ENCODE measurements around the gene PRICKLE2.

PRICKLE2 gene, protein sequence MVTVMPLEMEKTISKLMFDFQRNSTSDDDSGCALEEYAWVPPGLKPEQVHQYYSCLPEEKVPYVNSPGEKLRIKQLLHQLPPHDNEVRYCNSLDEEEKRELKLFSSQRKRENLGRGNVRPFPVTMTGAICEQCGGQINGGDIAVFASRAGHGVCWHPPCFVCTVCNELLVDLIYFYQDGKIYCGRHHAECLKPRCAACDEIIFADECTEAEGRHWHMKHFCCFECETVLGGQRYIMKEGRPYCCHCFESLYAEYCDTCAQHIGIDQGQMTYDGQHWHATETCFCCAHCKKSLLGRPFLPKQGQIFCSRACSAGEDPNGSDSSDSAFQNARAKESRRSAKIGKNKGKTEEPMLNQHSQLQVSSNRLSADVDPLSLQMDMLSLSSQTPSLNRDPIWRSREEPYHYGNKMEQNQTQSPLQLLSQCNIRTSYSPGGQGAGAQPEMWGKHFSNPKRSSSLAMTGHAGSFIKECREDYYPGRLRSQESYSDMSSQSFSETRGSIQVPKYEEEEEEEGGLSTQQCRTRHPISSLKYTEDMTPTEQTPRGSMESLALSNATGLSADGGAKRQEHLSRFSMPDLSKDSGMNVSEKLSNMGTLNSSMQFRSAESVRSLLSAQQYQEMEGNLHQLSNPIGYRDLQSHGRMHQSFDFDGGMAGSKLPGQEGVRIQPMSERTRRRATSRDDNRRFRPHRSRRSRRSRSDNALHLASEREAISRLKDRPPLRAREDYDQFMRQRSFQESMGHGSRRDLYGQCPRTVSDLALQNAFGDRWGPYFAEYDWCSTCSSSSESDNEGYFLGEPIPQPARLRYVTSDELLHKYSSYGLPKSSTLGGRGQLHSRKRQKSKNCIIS

DNA sequence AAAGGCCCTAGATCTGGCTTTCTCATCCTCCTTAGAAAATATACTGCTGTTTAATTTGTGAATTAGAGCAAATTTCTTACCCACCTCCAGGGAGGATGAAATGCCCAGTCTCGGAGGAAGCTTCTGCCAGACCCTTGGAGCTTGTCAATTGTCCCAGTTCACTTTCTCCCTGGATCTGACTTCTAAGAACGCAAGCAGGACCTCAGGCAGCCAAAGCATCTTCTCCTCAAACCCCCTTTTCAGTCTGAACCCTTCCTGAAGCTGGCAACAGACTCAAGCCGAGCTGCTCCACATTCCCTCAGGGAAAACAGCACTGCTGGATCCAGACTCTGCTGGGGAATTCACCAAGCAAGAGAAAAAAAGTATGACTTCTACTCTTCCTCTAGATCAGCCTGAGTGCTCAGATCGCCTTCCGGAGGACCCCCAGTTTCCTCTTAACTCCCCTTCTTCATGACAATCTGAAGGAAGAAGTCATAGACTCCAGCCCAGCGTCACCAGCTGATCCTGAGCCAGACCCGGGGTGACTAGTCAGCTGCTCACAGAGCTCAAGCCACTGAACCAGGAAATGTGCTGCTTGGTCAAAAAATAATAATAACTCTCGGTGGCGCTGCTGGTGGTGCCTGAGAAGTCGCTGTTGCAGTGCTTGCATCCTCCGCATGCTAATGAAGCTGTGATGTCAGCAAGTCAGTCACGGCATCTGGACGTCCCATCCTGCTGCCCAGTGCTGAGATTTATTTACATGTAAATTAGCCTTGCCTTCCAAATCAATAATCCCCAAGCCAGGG, at the start of gene PRICKLE2:
PRICKLE2 (minus strand) TSS at position 641 of the 785 bp plus-strand sequence. CDS start 26,539 bp downstream, outside the sequence.
- DNase-seq, result peak; percentile 89

DNA sequence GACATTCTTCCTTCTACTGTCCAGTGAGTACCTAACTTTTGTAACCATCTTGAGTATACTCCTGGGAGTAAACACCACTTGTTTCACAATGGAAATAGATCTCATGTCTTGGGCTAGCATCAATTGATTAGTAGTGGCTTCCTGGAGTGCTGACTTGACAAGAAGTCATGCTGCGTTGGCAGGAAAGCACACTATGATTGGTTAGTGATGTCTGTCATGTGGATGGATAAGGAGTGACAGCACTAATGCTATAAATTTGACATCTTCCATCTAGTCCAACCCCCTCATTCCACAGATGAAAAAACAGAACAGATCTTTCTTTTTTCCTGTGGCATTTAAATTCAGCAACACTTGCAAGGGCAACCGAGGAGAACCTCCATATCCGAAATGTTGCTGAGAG, 47.6 kb upstream of the PRICKLE2 start:
- DNase-seq, result no peak

DNA sequence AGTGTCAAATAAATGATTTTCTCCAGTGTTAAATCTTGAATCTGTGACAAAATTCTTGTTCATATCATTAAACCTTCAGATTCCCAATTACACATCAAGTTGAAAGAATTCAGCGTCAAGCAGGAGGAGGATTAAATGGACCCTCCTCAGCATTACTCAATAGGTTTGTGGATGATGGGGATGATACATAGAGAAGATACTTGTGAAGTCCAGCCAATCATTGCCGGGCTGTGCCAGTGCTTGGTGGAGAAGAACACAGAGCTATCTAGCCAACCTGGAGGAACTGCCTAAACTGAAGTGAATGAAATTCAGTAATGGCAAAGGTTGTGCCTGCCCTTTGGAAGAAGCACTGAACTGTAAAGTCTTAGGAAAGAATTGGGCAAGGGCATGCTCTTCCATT, 47.0 kb upstream of the PRICKLE2 start:
- no peak for DNase-seq

DNA sequence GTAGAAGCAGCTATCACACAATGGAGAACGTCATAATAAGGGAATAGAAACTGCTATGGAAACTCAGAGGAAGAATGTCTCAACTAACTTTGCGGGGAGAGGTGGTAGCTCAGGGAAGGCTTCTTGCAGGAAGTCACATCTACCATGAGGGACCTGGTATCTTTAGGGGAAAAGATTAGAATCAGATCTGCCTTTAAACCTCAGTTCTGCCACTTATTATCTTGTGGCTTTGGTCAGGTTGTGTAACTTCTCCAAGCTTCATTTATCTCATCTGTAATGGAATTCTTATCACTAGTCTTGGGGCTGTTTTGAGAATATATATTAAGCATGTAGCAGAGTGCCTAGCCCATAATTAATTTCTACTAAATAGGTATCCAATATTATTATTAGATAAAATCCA, 46.4 kb upstream of the PRICKLE2 start:
- DNase-seq, result no peak

DNA sequence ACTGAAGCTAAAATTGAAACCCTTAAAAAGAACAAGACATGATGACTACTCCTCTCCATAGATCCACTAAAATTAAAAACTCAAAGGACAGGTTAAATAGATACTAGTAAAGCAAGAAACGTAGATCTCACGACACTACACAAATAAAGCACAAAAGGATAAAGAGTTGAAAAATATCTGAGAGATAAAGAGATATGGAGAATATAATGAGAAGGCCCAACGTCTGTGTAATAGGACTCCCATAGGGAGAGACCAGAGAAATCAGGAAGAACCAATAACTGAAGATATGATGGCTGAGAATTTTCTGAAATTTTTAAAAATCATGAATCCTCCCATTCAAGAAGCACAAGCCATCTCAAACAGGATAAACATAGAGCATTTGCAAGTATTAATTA, 45.6 kb upstream of the PRICKLE2 start:
- no peak for DNase-seq

DNA sequence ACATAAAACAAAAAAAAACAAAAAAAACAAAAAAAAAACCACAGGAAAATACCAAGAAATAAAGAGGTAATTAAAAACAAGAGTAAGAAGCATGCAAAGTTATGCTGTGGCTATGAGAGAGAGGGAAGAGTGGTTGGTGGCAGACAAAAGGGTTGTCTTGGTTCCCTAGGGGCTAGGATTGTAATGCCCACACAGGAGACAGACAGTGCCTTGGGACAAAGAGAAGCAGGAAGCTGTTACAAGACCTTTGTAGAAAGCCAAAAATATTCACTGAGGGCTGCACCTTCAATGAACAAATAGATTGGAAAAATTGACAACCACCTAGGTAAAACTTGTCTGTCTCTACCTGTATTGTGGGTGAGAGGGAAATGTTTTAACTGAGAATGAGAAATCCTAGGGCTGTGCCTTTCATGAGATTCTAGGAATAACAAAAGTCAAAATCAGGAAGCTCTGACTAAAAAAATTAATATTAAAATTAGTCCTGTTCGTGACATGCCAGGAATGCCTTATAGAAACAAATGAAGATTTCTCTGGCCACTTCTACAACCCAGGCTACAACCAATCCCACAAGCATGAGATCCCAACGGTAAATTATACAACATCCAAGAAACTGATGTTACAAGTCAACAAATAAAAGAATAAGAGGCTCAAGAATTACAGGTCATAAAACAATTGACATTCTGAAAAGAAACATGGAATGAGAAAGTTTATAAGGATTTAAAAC, 45.0 kb upstream of the PRICKLE2 start:
- no peak for DNase-seq

DNA sequence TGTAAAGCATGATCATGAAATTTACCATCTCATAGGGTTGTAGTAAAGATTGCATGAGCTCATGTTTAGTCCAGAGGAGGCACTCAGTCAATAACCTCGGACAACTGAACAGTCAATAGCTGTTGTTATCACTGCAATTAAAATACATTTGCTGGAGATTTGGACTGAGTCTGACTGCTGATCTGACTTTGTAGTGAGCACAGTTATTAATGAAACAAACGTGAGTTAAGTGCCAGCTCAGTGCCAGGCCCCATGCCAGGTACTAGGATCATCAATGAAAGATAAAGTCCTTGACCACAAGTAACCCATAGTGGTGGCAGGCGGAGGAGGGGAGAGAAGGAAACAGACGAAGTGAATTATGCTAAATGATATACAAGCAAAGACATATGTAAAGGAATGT, 43.7 kb upstream of the PRICKLE2 start:
- DNase-seq, result no peak

DNA sequence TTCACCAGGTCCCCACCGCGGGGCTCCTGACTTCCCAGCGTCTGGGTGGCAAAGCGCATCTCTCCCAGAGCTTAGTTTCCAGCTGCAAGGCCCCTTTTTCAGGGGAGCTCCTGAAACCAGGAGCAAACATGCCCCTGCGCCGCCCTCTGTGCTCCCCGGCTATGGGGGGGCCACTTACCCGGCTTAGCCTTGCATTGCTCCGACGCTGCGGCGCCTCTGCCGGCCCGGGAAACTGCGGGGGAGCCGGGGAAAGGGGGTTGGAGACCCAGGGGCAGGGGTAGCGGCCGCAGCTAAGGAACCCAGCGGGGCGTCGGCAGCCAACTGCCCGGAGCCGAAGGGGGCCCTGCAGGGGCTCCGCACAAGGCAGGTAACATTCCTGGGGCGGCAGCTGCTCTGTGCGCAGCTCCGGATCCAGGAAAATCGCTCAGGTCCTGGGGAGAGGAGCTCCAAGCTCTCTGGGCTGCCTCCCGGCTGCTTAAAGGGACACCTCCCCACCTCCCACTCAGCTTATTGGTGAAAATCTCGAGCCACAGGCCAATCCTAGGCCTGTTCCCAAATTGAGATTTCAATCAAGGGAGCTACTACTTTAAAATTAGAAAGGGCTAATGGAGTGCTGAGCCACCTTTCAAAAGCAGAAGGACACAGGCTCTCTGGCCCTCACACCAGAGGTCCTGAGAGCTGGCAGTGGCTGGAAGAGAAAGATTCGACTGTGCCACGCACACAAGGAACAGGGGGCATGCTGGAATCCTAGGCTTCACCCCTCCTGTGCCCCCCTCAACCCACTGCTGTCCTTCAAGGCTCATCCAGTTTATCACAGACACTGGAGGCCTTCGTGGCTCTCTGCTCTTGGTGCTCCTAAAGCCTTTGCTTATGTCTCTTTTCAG, 42.7 kb upstream of the PRICKLE2 start:
- DNase-seq, result peak; percentile 80

DNA sequence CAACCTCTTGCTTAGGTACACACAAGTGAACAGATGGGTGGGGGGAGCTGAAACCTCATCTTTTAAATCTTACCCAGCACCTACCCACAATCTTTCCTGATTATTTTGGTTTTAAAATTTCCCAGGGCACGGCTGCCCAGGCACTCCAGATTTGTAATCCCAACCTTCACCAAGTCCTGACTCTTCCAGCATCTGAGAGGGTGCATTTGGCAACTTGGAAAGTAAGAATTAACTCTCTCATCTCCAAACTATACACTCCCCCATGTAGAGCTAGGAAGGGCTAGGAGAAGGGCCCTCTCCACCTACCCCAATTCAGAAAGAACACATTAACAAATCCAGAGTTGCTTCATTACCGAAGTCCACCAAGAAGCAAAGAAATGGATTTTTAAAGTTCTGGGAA, 41.7 kb upstream of the PRICKLE2 start:
- DNase-seq, result no peak

DNA sequence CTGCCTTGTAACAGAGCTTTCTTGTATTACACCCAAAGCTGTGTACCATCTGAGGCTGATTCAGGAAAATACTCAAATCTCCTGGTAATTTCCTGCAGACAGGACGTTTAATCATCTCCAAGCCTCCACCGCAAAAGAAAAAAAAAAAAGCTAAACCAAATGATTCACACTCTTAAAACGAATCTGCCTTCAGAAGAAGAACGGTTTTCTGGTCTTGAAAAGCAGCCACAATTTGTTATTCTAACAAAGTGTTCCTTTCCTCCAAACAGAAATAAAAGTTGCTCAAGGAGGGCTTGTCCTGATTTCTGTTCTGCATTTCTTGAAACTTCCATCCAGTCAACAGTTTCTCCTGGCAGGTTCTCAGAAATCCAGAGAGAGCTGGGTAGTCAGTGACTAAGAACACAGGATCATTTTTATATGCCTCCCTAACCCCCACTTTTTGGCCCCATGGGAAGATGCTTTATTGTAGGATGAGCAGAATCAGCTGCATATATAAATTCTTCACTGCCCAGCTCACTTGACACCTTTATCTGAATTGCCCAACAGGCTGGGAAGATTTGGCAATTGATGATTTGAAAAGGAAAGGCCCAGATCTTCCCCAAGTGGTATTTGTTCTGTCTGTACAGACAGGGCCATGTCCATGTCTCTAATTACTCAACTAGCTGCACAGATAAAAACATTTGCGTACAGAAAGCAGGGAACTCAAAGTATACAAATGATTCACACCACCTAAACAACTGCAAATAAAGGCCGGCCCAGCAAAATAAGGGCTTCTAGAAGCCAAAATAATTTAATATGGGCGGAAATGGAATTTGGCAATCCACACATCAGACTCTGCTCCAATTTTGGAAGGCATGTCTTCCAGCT, 41.0 kb upstream of the PRICKLE2 start:
- DNase-seq, result peak; percentile 99

DNA sequence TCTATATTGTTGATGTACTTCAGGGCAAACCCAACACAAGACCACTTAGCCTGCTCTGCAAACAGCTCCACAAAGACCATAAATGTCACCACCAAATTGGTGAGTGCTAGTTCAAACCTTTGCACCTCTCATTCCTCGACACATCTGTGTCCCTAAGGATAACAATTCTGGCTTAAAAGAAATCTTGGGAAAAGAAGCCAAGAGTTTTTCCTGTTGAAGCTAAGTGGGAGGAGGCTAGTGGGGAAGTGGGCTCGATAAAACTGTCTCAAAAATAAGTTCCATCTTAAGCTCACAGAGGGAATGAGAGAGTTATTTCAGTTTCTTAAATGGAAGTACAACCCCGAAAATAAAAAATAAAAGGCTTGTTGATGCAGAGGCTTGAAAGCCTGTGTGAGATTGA, 40.4 kb upstream of the PRICKLE2 start:
- DNase-seq, result no peak

DNA sequence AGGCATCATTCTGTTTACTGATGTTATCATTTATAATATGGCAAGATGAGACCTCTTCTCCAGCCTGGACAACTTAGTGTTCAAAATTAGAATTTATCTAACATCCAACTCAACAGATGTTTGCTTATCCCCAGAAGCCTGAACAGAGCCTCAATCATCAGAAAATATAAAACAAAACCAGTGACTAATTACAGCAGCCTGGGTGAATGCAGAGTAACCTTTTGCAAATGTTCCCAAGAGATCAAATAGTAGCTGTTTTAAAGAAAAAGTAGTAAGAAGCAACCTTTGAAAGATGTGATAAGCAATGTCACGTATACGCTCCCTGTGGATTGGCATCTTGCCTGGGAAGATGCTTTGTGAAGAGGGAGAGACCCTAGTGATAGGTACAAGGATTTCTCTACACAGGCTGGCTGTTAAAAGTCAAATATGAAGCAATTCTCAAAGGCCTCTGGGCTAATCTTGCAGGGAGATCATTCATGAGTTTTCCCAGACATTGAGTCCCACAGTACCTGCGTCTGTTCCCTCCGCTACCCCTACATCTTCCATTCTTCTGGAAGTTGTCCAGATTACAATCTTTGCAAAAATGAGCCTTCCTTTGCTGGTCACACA, 39.3 kb upstream of the PRICKLE2 start:
- DNase-seq, result peak; percentile 52

DNA sequence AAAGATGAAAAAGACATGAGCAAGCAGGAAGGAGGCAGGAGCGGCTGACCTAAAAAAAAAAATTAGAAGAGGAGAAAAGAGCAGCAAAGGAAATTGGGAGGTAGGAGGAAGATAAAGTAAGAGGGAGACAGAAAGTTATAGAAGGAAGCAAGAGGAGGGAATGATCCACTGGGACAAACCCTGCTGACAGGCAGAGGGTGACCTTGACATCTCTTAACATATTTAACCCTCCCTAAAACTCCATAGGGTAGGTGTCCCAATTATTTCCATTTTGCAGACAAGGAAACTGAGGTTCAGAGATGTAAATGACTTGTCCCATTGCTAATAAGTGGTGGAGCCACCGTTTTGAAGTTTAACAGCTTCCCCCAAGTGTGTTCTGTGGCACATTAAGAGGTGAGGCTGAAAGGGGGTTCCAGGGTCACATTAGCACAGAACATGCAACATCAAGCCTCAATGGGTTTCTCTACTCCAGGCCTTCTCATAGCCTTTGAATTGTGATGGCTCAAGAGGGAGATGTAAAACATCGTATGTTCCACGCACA, 37.4 kb upstream of the PRICKLE2 start:
- DNase-seq, result no peak

DNA sequence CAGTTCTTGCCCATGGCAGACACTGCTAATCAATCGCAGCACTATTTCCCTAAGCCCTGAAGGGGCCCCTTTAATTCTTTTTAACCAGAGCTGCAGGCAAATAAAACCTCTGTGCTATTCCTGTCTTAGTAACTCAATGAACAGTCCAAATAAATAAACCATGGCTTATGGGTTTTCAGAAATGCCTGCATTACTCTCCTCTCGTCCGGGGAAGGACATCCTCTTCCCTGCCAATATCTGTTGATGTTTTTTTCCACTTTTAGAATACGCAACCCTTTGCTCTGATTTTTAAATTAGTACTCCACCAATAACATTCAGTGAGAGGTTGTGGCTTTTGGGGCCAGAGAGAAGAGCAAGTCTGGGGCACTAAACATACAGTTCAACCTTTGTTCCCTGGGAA, 35.2 kb upstream of the PRICKLE2 start:
- DNase-seq, result peak; percentile 30

DNA sequence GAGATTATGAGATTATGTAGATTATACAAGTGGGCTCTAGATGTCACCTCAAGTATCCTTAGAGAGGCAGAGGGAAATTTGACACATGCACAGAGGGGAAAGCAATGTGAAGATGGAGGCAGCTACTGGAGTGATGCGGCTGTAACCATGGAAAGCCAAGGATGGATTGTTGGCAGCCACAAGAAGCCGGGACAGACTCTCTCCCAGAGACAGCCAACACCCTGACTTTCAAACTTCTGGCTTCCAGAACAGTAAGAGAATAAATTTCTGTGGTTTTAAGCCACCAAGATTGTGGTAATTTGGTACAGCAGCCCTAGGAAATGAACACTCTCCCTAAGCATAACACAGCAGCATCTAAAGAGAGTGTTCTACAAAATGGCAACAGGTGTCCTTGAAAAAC, 34.4 kb upstream of the PRICKLE2 start:
- DNase-seq, result peak; percentile 76

DNA sequence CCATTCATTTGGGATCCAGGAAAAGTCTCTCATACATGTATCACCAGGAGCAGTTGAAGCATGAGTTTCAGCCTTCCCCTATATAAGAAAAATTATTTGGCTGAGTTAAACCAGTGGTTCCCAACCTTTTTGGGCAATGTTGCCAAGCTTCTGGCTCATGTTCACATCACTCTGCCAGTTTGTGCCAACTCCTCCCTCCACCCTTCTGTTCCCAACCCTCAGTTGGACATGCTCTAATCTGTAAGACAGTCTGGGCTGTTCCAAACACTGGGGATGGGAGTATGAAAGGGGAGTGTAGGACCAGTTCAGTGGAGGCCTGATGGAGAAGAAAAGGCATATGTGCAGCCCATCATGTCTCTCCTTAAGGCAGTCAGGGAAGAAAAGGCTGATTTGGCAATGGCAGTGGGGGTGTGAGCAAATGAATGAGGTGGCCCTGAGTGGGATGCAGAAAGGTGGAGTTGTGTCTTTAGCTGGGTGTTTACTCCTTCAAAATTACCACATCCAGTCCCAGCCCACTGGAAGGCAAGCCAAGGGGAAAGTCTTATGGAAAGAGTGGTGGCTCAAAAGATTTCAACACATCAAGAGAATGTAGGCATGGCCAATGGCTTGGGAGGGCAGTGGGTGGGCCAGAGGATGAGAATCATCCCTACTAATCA, 32.0 kb upstream of the PRICKLE2 start:
- no peak for DNase-seq

DNA sequence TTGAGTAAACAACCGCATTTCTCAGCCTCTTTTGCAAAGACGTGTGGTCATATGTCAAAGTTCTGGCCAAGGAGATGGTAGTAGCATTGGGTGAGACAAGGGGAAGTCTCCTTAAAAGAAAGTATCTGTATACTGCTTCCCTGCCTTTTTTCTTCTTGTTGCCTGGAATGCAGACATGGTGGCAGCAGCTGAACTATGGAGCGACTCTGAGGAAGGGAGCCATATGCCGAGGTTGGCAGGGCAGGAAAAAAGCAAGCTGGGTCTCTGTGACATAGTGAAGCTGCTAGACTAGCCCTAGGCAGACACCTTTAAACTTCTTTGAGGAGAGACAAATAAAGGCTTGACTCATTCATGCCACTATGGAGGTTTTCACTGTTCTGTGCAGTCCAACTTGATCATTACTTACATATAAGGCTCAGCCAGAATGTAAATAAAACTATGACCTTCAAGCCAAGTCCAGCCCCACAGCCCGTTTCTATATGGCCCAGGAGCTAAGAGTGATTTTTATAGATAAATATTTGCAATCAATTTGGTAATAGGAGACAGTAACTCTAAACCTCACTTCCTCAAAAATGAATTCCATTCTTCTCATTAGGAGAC, 30.6 kb upstream of the PRICKLE2 start:
- DNase-seq, result no peak

DNA sequence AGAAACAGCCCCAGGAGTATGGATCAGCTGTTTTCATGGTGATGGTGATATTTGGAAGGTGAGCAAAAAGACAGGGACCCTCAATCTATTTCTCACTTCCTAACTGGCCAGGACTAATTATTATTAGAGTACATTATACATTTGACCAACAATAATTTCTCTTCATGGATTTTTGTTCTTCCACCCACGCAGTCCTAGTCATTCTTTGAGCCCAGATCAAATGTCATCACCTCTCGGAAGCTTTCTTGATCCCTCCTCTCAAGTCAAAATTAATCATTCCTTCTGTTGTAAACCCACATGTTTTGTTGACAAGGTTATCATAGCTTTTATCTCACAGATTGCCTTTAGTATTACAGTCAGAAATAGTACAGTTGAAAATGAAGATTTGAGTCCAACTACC, 29.2 kb upstream of the PRICKLE2 start:
- DNase-seq, result no peak

DNA sequence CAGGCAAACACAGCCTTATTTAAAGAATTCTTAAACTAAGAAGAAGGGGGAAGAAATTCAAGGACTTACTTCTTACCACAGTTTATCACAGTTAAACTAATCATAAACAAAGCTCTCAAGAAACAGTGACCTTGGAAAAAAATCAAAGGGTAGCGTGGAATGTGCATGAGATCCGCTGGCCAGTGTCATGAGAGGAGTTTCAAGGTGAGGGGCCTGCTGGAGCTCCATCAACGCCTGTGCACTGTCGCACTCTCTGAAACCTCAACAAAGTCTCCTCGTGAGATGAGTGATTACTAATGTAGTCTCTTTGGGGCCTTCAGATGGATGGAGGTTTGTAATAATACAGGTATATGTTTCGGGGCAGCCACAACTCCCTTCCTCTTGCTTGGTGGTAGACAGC, 28.4 kb upstream of the PRICKLE2 start:
- no peak for DNase-seq

Data from fibroblast of skin of right biceps (primary cell).